Left lung (tissue), 10 donors: ENCODE measurements around the gene MAG. TPM values are rescaled to one million over a fixed set of nuclear protein-coding genes. Genes with fewer than 3 reads are reported as not detected.

Experiments used
- ATAC-seq: fragments of 200-7000 bp; cut with Tn5 transposase; one replicate; pipeline ENCODE4 v1.9.1; 2020; ENCODE audit warnings: moderate library complexity
- DNase-seq, 4 donors: peaks; one replicate each; pipeline ENCODE4 v3.0.0-alpha.2; 2013 to 2020
- H3K27ac ChIP-seq, 2 donors: fragments of 200-600 bp; sonication (generic) in 1 of 2; one replicate each; pipeline versions ENCODE4 v1.5.0 to v1.8.0; 2020 to 2021
- H3K27me3 ChIP-seq, 2 donors: fragments of 200-600 bp; sonication (generic) in 1 of 2; one replicate each; pipeline versions ENCODE4 v1.5.0 to v1.8.0; 2020 to 2021
- H3K36me3 ChIP-seq, 2 donors: fragments of 200-600 bp; sonication (generic) in 1 of 2; one replicate each; pipeline versions ENCODE4 v1.5.0 to v1.8.0; 2020 to 2021
- H3K4me1 ChIP-seq, 2 donors: fragments of 200-600 bp; one replicate each; pipeline ENCODE4 v1.8.0; 2021
- H3K4me3 ChIP-seq, 2 donors: fragments of 200-600 bp; sonication (generic) in 1 of 2; one replicate each; pipeline versions ENCODE4 v1.5.0 to v1.8.0; 2020 to 2021; ENCODE audit warnings: mild to moderate bottlenecking in 1 of 2
- H3K9me3 ChIP-seq, 2 donors: fragments of 200-600 bp; sonication (generic) in 1 of 2; one replicate each; pipeline versions ENCODE4 v1.5.0 to v1.8.0; 2020 to 2021
- CTCF ChIP-seq, 2 donors: fragments of 200-600 bp; sonication (generic) in 1 of 2; IDR thresholded peaks; one replicate each; pipeline versions ENCODE4 v1.5.0 to v1.8.0; 2021; ENCODE audit warnings: antibody characterized with exemption in 2 of 2
- intact Hi-C, 2 donors: fragments of 100-400 bp; cut with DNase I; formaldehyde crosslinking; loops; one replicate each; pipeline versions ENCODE4 v1.11.2 to v1.14.2; 2022
- polyA plus RNA-seq, 6 donors: library from polyadenylated mRNA; unstranded; fragments of 120-200 nt; gene quantifications; one replicate each; pipeline ENCODE4 v1.2.1, GENCODE V29; 2013; ENCODE audit not compliant: insufficient read length in 6 of 6
- total RNA-seq, 2 donors: library from RNA; stranded (reverse); fragmentation: NEBNext Ultra II Directional; extraction: Animal tissue kit (Norgen Biotek cat#: 25700); gene quantifications; one replicate each; pipeline ENCODE4 v1.2.1, GENCODE V29; 2021
- donor health status: DM: no; HTN: yes; CAD: no.
- donor health status: DM: no; HTN: no; CAD: no.

Gene MAG
- total and polyA plus RNA-seq, 8 donors: 1.3 to 14.4 (median 6.2) TPM; not detected in 2

GRCh38 chr19:35249146-35249847 is 42.7 kb upstream of the MAG start:
- H3K4me3 ChIP-seq: peak overlapping the region; percentile 45 to 57
- intact Hi-C loops: no loop called here
- TF ChIP-seq CTCF (IDR thresholded peaks at IDR 0.05): no peak
- peaks cover 11 to 42% of the 10 kb centered on the region in 2 donors for H3K27me3 ChIP-seq
- peaks cover 0 to 7% of the 10 kb centered on the region in 2 donors for H3K36me3 ChIP-seq
- no peak for ATAC-seq
- peak in 2 of 4 donors; percentile 31 to 47 for DNase-seq
- no peaks in the 10 kb centered on the region for H3K9me3 ChIP-seq
- H3K27ac ChIP-seq: peak overlapping the region; percentile 88 to 89
- H3K4me1 ChIP-seq: peaks cover 3 to 29% of the 10 kb centered on the region in 2 donors

DNA sequence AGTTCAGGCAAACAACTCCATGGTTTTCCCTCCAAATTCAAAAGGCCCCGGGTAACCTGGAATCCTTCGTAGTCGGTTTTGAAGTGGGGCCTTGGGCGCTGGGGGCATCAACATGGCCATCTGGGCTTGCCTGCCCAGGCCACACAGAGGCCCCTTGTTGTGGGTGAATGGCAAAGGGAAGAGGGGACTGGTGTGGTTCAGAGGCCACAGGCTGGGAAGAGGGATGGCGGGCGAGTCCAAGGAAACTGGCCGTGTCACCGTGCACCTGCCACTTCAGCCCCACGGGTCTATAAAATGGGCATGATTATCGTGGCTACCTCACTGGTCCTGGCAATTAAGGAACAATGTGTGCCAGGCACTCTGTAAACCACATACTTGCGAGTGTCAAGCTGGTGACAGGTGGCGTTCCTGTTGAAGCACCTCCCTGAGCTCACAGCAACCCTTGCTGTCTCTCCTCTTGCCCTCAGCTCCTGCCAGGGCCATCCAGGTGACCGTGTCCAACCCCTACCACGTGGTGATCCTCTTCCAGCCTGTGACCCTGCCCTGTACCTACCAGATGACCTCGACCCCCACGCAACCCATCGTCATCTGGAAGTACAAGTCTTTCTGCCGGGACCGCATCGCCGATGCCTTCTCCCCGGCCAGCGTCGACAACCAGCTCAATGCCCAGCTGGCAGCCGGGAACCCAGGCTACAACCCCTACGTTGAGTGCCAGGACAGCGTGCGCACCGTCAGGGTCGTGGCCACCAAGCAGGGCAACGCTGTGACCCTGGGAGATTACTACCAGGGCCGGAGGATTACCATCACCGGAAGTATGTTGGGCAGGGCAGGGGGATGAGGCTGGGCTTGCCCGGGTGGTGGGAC is 41.9 kb upstream of the MAG start:
- Histone ChIP-seq H3K4me3 (peak overlapping the region; percentile 45 to 57), H3K4me1 (peaks cover 3 to 29% of the 10 kb centered on the region in 2 donors), H3K27ac (peak overlapping the region in 1 of 2 donors; percentile 89), H3K27me3 (peaks cover 11 to 42% of the 10 kb centered on the region in 2 donors), H3K36me3 (peaks cover 0 to 7% of the 10 kb centered on the region in 2 donors), H3K9me3 (no peaks in the 10 kb centered on the region)
- intact Hi-C loops: no loop called here
- no peak for ATAC-seq
- DNase-seq: peak in 2 of 4 donors; percentile 30 to 69
- TF ChIP-seq CTCF (IDR thresholded peaks at IDR 0.05): no peak

- TF ChIP-seq CTCF (IDR thresholded peaks at IDR 0.05): no peak
- Histone ChIP-seq H3K9me3 (no peaks in the 10 kb centered on the region), H3K27ac (no peak overlapping the region), H3K4me1 (peaks cover 3 to 29% of the 10 kb centered on the region in 2 donors), H3K36me3 (peaks cover 0 to 7% of the 10 kb centered on the region in 2 donors), H3K4me3 (no peak overlapping the region), H3K27me3 (peaks cover 11 to 42% of the 10 kb centered on the region in 2 donors)
- ATAC-seq: no peak
- intact Hi-C loops: no loop called here
- no peak for DNase-seq
Measured at GRCh38 chr19:35251456-35251855, 40.5 kb upstream of the MAG start.

GRCh38 chr19:35253316-35254286 is 38.4 kb upstream of the MAG start:
- Histone ChIP-seq H3K27me3 (peaks cover 2 to 23% of the 10 kb centered on the region in 2 donors), H3K4me3 (no peak overlapping the region), H3K36me3 (peaks cover 0 to 7% of the 10 kb centered on the region in 2 donors), H3K27ac (peak overlapping the region in 1 of 2 donors; percentile 60), H3K9me3 (no peaks in the 10 kb centered on the region), H3K4me1 (peaks cover 0 to 17% of the 10 kb centered on the region in 2 donors)
- DNase-seq (peak in 2 of 4 donors; percentile 10 to 40), ATAC-seq (no peak)
- TF ChIP-seq CTCF (IDR thresholded peaks at IDR 0.05): no peak
- intact Hi-C loops: no loop called here
